HL-60 (cell line): Measurements from ENCODE around the gene SLC7A9.
"Not testable (repeated sequence)": the region's sequence is repeated elsewhere in the genome, so short reads cannot be mapped to it uniquely, and the experiment has no call there.

Experiments
- DNase-seq, 2 experiments: peaks; one replicate each; pipeline ENCODE4 v3.0.0-alpha.2; 2010 to 2020; ENCODE audit warnings: low read depth in 1 of 2, low spot score in 1 of 2
- H3K27ac ChIP-seq: fragments of 250-450 bp; sonication (Bioruptor Pico); replicated peaks from 2 replicates; pipeline ENCODE4 v1.5.1; 2020; ENCODE audit warnings: mild to moderate bottlenecking, moderate library complexity
- H3K27me3 ChIP-seq: fragments of 250-450 bp; sonication (Bioruptor Pico); 2 replicates; pipeline ENCODE4 v1.5.1; 2021; ENCODE audit warnings: mild to moderate bottlenecking, moderate library complexity; ENCODE audit not compliant: insufficient read depth, poor library complexity, severe bottlenecking
- H3K4me3 ChIP-seq: replicated peaks from 2 replicates; pipeline ENCODE4 v1.5.1; 2011; ENCODE audit warnings: mild to moderate bottlenecking, control low read depth, low read length; ENCODE audit not compliant: insufficient read depth
- CTCF ChIP-seq: IDR thresholded peaks from one replicate; pipeline ENCODE4 v1.5.1; 2011; ENCODE audit warnings: low read length, control low read depth, inconsistent platforms; ENCODE audit not compliant: insufficient read depth
- GABPA ChIP-seq: IDR thresholded peaks from 2 replicates; pipeline ENCODE4 v1.6.1; 2012; ENCODE audit warnings: low read depth
- POLR2AphosphoS5 ChIP-seq: IDR thresholded peaks from 2 replicates; pipeline ENCODE4 v1.6.1; 2012; ENCODE audit warnings: low read depth
- REST ChIP-seq: IDR thresholded peaks from 2 replicates; pipeline ENCODE4 v1.6.1; 2012; ENCODE audit warnings: low read depth; ENCODE audit not compliant: insufficient replicate concordance
- SPI1 ChIP-seq: IDR thresholded peaks from 2 replicates; pipeline ENCODE4 v1.6.1; 2012; ENCODE audit warnings: low read depth, mild to moderate bottlenecking, borderline replicate concordance

The SLC7A9 gene

GRCh38 chr19:32886241-32886640, 16.7 kb upstream of the SLC7A9 start:
- Histone ChIP-seq H3K27me3 (no peaks in the 10 kb centered on the region), H3K4me3 (no peak overlapping the region), H3K27ac (no peak overlapping the region)
- TF ChIP-seq POLR2AphosphoS5 (no peak), GABPA (no peak), SPI1 (no peak), CTCF (no peak), REST (no peak)
- no peak for DNase-seq

GRCh38 chr19:32885255-32885654, 15.7 kb upstream of the SLC7A9 start:
- not testable (repeated sequence) for DNase-seq, H3K4me3 ChIP-seq, H3K27me3 ChIP-seq, H3K27ac ChIP-seq

- Histone ChIP-seq H3K27me3 (no peaks in the 10 kb centered on the region), H3K27ac (no peak overlapping the region), H3K4me3 (no peak overlapping the region)
- DNase-seq: no peak
- TF ChIP-seq GABPA: no peak
- no peak for TF ChIP-seq SPI1
- no peak for TF ChIP-seq POLR2AphosphoS5
- no peak for TF ChIP-seq CTCF
- TF ChIP-seq REST: no peak
Measured at GRCh38 chr19:32881766-32882165, 12.2 kb upstream of the SLC7A9 start.

- H3K4me3 ChIP-seq: no peak overlapping the region
- DNase-seq: no peak
- H3K27ac ChIP-seq: no peak overlapping the region
- H3K27me3 ChIP-seq: no peaks in the 10 kb centered on the region
- TF ChIP-seq CTCF (no peak), POLR2AphosphoS5 (no peak), SPI1 (no peak), GABPA (no peak), REST (no peak)
Measured at GRCh38 chr19:32880622-32881021, 11.1 kb upstream of the SLC7A9 start.
